ENCODE measurements around the gene NHERF2.
A peak's percentile ranks its signal among the peaks of the same experiment; 100 is the strongest.

Gene NHERF2

GRCh38 chr16:1997494-1998359 is 29.0 kb upstream of the NHERF2 start:
- Mint-ChIP-seq H3K4me3 (no peak overlapping the region), H3K9me3 (no peaks in the 10 kb centered on the region), H3K27ac (no peak overlapping the region), H3K27me3 (no peaks in the 10 kb centered on the region), H3K4me1 (peaks cover 13 to 15% of the 10 kb centered on the region in 2 donors), H3K36me3 (peaks cover 37 to 59% of the 10 kb centered on the region in 2 donors)
- ATAC-seq (replicated peaks), result no peak
- DNase-seq, result no peak

GRCh38 chr16:1998360-1998835 is 28.3 kb upstream of the NHERF2 start:
- Mint-ChIP-seq H3K4me3 (no peak overlapping the region), H3K9me3 (no peaks in the 10 kb centered on the region), H3K4me1 (peaks cover 11% of the 10 kb centered on the region in 2 donors), H3K27ac (no peak overlapping the region), H3K36me3 (peaks cover 34 to 55% of the 10 kb centered on the region in 2 donors), H3K27me3 (no peaks in the 10 kb centered on the region)
- ATAC-seq (replicated peaks), result no peak
- no peak for DNase-seq

GRCh38 chr16:1998852-1999801 is 27.6 kb upstream of the NHERF2 start:
- H3K9me3 Mint-ChIP-seq, result no peaks in the 10 kb centered on the region
- no peak overlapping the region for H3K4me3 Mint-ChIP-seq
- H3K27me3 Mint-ChIP-seq, result no peaks in the 10 kb centered on the region
- no peak overlapping the region for H3K27ac Mint-ChIP-seq
- DNase-seq (no peak), ATAC-seq (replicated peaks) (no peak)
- H3K4me1 Mint-ChIP-seq, result peaks cover 4 to 7% of the 10 kb centered on the region in 2 donors
- H3K36me3 Mint-ChIP-seq, result peaks cover 32 to 48% of the 10 kb centered on the region in 2 donors

- no peak overlapping the region for H3K27ac Mint-ChIP-seq
- H3K9me3 Mint-ChIP-seq, result no peaks in the 10 kb centered on the region
- peaks cover 6 to 16% of the 10 kb centered on the region in 2 donors for H3K4me1 Mint-ChIP-seq
- no peak overlapping the region for H3K4me3 Mint-ChIP-seq
- no peaks in the 10 kb centered on the region for H3K27me3 Mint-ChIP-seq
- H3K36me3 Mint-ChIP-seq, result peaks cover 32 to 49% of the 10 kb centered on the region in 2 donors
- DNase-seq, result no peak
- ATAC-seq (replicated peaks), result no peak
Observed at GRCh38 chr16:1999866-2000514, 26.7 kb upstream of the NHERF2 start.

GRCh38 chr16:2001035-2001434 is 25.7 kb upstream of the NHERF2 start:
- Mint-ChIP-seq H3K4me3 (no peak overlapping the region), H3K9me3 (no peaks in the 10 kb centered on the region), H3K27me3 (no peaks in the 10 kb centered on the region), H3K36me3 (peaks cover 31 to 48% of the 10 kb centered on the region in 2 donors), H3K4me1 (peaks cover 9 to 25% of the 10 kb centered on the region in 2 donors), H3K27ac (no peak overlapping the region)
- ATAC-seq (replicated peaks), result no peak
- DNase-seq, result no peak

- no peak for ATAC-seq (replicated peaks)
- no peak overlapping the region for H3K27ac Mint-ChIP-seq
Observed at GRCh38 chr16:2001456-2002355, 25.0 kb upstream of the NHERF2 start.

GRCh38 chr16:2002406-2003230 is 24.1 kb upstream of the NHERF2 start:
- Mint-ChIP-seq H3K27me3 (no peaks in the 10 kb centered on the region), H3K36me3 (peaks cover 42 to 50% of the 10 kb centered on the region in 2 donors), H3K27ac (no peak overlapping the region), H3K4me1 (peaks cover 24 to 38% of the 10 kb centered on the region in 2 donors), H3K9me3 (no peaks in the 10 kb centered on the region), H3K4me3 (no peak overlapping the region)
- ATAC-seq (replicated peaks), result no peak
- peak; percentile 0 for DNase-seq

More at GRCh38 chr16:2001456-2002355, 25.0 kb upstream of the NHERF2 start:
- no peaks in the 10 kb centered on the region for H3K27me3 Mint-ChIP-seq
- H3K9me3 Mint-ChIP-seq, result no peaks in the 10 kb centered on the region
- no peak for DNase-seq
- peaks cover 37 to 51% of the 10 kb centered on the region in 2 donors for H3K36me3 Mint-ChIP-seq
- H3K4me1 Mint-ChIP-seq, result peaks cover 16 to 29% of the 10 kb centered on the region in 2 donors
- no peak overlapping the region for H3K4me3 Mint-ChIP-seq

- H3K4me3 Mint-ChIP-seq, result no peak overlapping the region
- H3K27me3 Mint-ChIP-seq, result no peaks in the 10 kb centered on the region
- H3K27ac Mint-ChIP-seq, result no peak overlapping the region
- ATAC-seq (replicated peaks), result no peak
- peaks cover 30 to 45% of the 10 kb centered on the region in 2 donors for H3K4me1 Mint-ChIP-seq
- H3K9me3 Mint-ChIP-seq, result no peaks in the 10 kb centered on the region
- H3K36me3 Mint-ChIP-seq, result peaks cover 42 to 53% of the 10 kb centered on the region in 2 donors
- DNase-seq, result no peak
Observed at GRCh38 chr16:2003231-2003826, 23.4 kb upstream of the NHERF2 start.

- Mint-ChIP-seq H3K36me3 (peaks cover 39 to 54% of the 10 kb centered on the region in 2 donors), H3K4me3 (peak overlapping the region; percentile 21 to 49), H3K27me3 (no peaks in the 10 kb centered on the region), H3K9me3 (no peaks in the 10 kb centered on the region), H3K27ac (peak overlapping the region; percentile 65), H3K4me1 (peaks cover 35 to 52% of the 10 kb centered on the region in 2 donors)
- DNase-seq (peak; percentile 80), ATAC-seq (replicated peaks) (peak; percentile 95 to 97)
Observed at GRCh38 chr16:2003827-2004641, 22.7 kb upstream of the NHERF2 start.

- ATAC-seq (replicated peaks), result no peak
- peak overlapping the region; percentile 71 for H3K27ac Mint-ChIP-seq
- peak overlapping the region in 1 of 2 donors; percentile 65 for H3K4me3 Mint-ChIP-seq
- no peaks in the 10 kb centered on the region for H3K9me3 Mint-ChIP-seq
- H3K4me1 Mint-ChIP-seq, result peaks cover 35 to 52% of the 10 kb centered on the region in 2 donors
- peaks cover 37 to 50% of the 10 kb centered on the region in 2 donors for H3K36me3 Mint-ChIP-seq
- DNase-seq, result no peak
- no peaks in the 10 kb centered on the region for H3K27me3 Mint-ChIP-seq
Observed at GRCh38 chr16:2004795-2005517, 21.7 kb upstream of the NHERF2 start.

GRCh38 chr16:2005646-2006045 is 21.1 kb upstream of the NHERF2 start:
- H3K27me3 Mint-ChIP-seq, result no peaks in the 10 kb centered on the region
- H3K36me3 Mint-ChIP-seq, result peaks cover 33 to 50% of the 10 kb centered on the region in 2 donors
- no peak for ATAC-seq (replicated peaks)
- peaks cover 38 to 58% of the 10 kb centered on the region in 2 donors for H3K4me1 Mint-ChIP-seq
- H3K4me3 Mint-ChIP-seq, result peak overlapping the region; percentile 53 to 74
- no peak for DNase-seq
- H3K9me3 Mint-ChIP-seq, result no peaks in the 10 kb centered on the region
- peak overlapping the region; percentile 25 for H3K27ac Mint-ChIP-seq
